ENCODE results near the gene SH3PXD2A. TPM values are rescaled to one million over a fixed set of nuclear protein-coding genes. Genes with fewer than 3 reads are reported as not detected.

SH3PXD2A gene
- total RNA-seq, 1 donor from 2014 or later: 12.2 TPM

DNA sequence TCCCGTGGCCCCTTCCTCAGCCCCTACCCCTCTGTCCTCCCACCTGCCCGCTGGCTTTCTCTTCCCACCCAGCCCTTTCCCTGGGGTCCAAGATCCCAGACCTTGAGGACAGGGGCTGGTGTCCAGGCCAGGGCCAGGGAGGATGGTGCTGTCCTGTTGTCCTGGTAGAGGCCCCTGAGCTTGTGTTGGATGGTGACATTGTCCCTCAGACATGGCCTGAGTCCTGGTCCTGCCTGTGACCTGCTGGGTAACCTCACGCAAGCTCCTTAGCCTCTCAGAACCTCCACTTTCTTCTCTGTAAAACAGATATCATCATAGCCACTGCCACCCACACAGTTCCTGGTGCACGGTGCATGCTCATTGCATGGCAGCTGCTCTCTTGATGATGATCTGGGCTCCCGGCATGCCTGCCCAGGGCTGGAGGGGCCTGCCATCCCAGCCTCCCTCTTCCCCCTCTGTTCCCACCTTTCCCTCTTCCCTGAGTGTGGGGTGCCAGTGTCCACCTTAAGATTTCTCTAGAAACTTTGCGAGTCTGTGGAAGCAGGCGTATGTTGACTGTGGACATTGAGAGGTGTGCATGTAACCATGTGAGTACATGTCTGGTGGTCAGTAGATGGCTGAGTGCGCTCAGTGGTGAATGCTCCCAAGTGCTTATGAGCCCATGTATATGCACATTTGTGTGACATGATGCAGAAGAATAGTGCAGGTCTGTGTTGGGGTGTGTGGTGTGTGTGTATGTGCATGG, 301.5 kb downstream of the SH3PXD2A start:
- no peak for DNase-seq (ENCODE audit: low read depth)
- Histone ChIP-seq H3K27me3 (ENCODE audit: control insufficient read depth, insufficient read depth, low read length) (peaks cover 45% of the 10 kb centered on the region), H3K36me3 (ENCODE audit: control insufficient read depth, insufficient read depth, low read length) (no peaks in the 10 kb centered on the region), H3K4me3 (ENCODE audit: low read depth, low read length) (no peak overlapping the region)
- TF ChIP-seq, protein P1, sequence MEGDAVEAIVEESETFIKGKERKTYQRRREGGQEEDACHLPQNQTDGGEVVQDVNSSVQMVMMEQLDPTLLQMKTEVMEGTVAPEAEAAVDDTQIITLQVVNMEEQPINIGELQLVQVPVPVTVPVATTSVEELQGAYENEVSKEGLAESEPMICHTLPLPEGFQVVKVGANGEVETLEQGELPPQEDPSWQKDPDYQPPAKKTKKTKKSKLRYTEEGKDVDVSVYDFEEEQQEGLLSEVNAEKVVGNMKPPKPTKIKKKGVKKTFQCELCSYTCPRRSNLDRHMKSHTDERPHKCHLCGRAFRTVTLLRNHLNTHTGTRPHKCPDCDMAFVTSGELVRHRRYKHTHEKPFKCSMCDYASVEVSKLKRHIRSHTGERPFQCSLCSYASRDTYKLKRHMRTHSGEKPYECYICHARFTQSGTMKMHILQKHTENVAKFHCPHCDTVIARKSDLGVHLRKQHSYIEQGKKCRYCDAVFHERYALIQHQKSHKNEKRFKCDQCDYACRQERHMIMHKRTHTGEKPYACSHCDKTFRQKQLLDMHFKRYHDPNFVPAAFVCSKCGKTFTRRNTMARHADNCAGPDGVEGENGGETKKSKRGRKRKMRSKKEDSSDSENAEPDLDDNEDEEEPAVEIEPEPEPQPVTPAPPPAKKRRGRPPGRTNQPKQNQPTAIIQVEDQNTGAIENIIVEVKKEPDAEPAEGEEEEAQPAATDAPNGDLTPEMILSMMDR (IDR thresholded peaks at IDR 0.05; ENCODE audit: insufficient read depth, low read length, poor library complexity, severe bottlenecking): no peak

DNA sequence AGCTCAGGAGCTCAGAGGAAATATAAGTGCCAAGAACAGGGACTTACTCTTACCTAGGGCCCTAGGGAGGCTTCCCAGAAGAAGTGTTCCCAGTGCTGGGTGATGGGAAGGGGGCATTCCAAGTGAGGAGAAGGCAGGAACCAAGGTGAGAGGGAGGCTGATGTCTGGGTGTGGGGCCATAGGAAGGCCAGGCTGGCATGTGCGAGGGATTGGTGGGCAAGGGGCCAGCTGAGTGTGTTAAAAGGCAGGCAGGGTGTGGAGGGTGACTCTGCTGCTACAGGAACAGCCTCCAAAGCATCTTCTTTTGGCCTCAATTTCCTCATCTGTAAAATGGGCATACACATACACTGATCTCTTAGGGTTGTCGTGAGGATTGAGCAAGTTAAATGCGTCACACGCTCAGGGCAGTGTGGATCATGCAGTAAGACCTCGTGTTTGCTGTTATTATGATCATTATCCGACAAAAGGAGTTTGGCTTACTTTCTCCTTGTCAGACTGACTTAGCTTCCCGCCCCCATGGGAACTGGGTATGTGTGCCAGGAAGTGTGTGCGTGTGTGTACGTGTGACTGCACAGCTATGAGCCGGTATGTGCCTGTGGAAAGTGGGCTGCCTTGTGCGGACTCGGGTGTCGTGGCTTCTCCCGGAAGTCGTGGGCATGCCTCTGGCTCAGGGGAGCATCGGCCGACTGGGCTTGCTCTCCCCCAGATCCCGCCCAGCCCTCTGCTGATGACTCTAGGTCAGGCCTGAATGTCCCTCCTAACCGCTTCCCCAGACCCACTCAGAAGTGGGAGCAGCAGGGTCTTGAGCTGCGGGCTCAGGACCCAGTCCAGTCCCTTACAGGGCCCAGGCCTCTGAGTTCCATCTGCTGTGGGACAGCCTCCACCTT, 302.3 kb downstream of the SH3PXD2A start:
- H3K27me3 ChIP-seq (ENCODE audit: control insufficient read depth, insufficient read depth, low read length): peaks cover 42% of the 10 kb centered on the region
- no peak overlapping the region for H3K4me3 ChIP-seq (ENCODE audit: low read depth, low read length)
- no peaks in the 10 kb centered on the region for H3K36me3 ChIP-seq (ENCODE audit: control insufficient read depth, insufficient read depth, low read length)
- TF ChIP-seq, protein P1 (IDR thresholded peaks at IDR 0.05; ENCODE audit: insufficient read depth, low read length, poor library complexity, severe bottlenecking): no peak
- no peak for DNase-seq (ENCODE audit: low read depth)

GRCh38 chr10:103551619-103552602, 303.5 kb downstream of the SH3PXD2A start:
- Histone ChIP-seq H3K27me3 (ENCODE audit: control insufficient read depth, insufficient read depth, low read length) (peaks cover 37% of the 10 kb centered on the region), H3K36me3 (ENCODE audit: control insufficient read depth, insufficient read depth, low read length) (no peaks in the 10 kb centered on the region), H3K4me3 (ENCODE audit: low read depth, low read length) (no peak overlapping the region)
- no peak for DNase-seq (ENCODE audit: low read depth)
- TF ChIP-seq, protein P1 (IDR thresholded peaks at IDR 0.05; ENCODE audit: insufficient read depth, low read length, poor library complexity, severe bottlenecking): no peak

GRCh38 chr10:103550229-103550628, 305.1 kb downstream of the SH3PXD2A start:
- no peaks in the 10 kb centered on the region for H3K36me3 ChIP-seq (ENCODE audit: control insufficient read depth, insufficient read depth, low read length)
- H3K27me3 ChIP-seq (ENCODE audit: control insufficient read depth, insufficient read depth, low read length): peaks cover 22% of the 10 kb centered on the region
- DNase-seq (ENCODE audit: low read depth): no peak
- H3K4me3 ChIP-seq (ENCODE audit: low read depth, low read length): no peak overlapping the region
- TF ChIP-seq, protein P1 (IDR thresholded peaks at IDR 0.05; ENCODE audit: insufficient read depth, low read length, poor library complexity, severe bottlenecking): no peak

GRCh38 chr10:103549349-103549685, 306.1 kb downstream of the SH3PXD2A start:
- DNase-seq (ENCODE audit: low read depth): no peak
- H3K4me3 ChIP-seq (ENCODE audit: low read depth, low read length): no peak overlapping the region
- TF ChIP-seq, protein P1 (IDR thresholded peaks at IDR 0.05; ENCODE audit: insufficient read depth, low read length, poor library complexity, severe bottlenecking): no peak
- peaks cover 21% of the 10 kb centered on the region for H3K27me3 ChIP-seq (ENCODE audit: control insufficient read depth, insufficient read depth, low read length)
- H3K36me3 ChIP-seq (ENCODE audit: control insufficient read depth, insufficient read depth, low read length): no peaks in the 10 kb centered on the region
